ENCODE measurements around the gene STXBP2.

STXBP2 gene

DNA sequence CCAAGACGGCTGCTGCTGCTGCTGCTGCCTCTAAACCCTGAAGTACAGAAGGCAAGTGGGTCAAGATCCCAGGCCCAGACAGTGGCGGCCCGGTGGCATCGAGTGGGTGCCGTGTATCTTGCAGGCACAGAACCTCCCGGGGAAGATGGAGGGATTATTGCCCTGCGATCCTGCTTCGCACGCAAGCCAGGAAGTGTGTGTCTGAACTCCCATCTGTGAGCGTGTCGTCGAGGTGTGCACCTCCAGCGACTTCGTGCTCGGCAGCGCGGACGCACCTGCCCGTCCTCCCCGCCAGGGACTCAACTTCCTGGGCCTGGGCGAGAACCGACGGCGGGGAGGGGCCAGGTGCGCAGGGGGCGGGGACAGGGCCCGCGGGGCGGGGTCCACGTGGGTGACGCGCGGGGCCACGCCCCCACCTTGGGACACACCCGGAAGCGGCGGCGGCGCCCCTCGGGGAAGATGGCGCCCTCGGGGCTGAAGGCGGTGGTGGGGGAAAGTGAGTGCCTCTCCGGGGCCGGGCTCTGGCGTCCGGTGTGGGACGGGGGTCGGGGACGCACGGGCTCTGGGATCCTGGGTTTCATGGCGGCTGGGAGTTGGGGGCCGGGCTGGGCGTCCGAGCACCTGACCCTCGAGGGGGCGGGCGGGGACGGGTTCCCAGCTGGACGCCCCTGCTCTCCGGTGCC, at the start of gene STXBP2:
Gene STXBP2 (plus strand): TSS at position 420 of the 683 bp plus-strand sequence. CDS start 40 bp downstream, at position 460.
- peak; percentile 95 to 97 for DNase-seq

DNA sequence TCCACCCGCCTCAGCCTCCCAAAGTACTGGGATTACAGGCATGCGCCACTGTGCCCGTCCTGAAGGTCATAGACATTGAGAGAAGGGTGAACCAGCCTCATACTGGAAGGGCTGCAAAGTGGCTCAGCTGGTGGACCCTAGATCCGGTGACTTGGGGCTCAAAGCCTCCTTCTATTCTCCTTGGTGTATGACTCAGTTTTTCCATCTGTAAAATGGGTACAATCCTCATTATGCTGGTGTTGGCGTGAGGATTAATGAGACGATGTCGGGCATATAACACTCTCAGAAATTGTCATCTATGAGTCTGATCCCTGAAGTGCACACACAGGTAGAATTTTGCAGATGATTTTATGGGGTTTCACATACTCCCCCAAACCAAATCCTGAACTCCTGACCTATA, 47.1 kb upstream of the STXBP2 start:
- DNase-seq, result no peak

DNA sequence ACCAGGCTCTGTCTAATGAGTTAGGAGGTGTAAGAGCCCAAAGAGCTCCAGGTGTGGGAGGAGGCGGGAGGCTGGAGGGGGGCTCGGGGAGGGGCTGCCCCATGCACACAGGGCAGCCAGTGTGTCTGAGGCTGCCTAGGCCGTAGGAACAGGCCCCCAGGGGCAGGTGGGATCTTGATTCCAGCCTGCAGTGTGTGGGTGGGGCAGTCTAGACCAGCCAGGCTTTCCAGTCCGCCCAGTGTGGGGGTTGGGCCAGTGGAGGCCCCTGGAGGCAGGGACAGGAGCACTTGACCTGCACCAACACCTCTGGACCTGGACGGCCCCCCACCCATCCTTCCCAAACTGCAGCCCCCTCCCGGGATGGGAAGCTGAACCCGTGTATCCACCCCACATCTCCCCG, 46.7 kb upstream of the STXBP2 start:
- DNase-seq, result no peak

DNA sequence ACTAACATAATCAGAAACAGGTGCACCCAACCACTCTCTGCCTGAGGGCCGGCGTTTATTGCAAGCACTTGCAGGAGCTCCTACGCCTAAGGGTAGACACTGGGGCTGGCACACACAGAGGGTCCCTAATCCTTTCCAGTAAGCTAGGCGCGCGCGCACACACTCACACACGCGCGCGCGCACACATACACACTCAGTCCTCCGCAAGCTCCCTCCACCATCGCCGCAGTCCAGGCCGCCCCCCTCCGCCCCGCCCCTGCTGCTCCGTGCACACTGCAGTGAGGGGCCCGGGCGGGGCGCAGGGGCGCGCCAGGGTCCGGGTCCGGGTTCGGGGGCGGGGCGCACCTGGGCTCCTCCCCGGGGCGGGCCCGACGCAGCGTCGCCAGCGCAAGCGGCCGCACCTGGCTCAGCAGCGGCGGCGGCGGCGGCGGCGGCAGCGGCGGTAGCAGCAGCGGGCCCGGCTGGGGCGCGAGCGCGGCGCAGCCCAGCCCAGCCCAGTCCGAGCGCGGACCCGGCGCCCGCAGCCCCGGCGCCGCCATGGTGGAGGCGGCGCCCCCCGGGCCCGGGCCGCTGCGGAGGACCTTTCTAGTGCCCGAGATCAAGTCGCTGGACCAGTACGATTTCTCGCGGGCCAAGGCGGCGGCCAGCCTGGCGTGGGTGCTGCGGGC, 41.3 kb upstream of the STXBP2 start, which contains the start of gene CAMSAP3:
Gene CAMSAP3 (plus strand): TSS at position 398 of the 668 bp plus-strand sequence. CDS start 140 bp downstream, at position 538.
- DNase-seq, result peak; percentile 45 to 69

DNA sequence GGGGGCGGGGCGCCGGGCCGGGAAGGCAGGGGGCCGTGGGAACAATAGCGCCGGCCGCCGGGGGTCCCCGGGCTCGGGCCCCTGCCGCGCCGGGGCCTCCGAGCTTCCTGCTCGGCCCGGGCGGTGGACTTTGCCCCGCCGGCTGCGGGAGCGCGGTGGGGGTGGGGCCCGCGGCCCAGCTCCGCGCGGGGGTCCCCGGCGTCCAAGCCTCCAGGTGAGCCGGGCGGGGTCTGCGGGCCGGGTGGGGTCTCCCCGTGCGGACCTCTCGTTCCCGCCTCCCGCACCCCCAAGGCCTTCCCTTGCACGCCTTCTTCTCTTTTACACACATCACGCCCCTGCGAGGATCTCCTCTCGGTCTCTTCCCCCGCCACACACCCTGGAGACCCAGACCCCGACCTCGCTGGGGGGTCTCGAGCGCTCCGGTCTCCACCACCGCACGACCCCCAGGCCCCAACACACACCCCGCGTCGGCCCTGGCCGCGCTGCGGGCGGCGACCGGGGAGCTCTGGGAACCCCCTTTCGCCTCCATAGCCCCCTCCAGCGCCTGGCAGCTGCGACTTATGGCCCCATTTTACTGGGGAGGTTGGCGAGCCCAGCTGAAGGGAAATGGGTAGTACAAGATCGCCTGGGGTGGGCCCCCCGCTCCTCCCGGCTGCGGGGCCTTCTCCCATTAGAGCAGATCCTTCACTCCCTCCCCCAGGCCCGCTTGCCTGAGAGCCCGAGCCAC, 40.5 kb upstream of the STXBP2 start:
- DNase-seq, result no peak

DNA sequence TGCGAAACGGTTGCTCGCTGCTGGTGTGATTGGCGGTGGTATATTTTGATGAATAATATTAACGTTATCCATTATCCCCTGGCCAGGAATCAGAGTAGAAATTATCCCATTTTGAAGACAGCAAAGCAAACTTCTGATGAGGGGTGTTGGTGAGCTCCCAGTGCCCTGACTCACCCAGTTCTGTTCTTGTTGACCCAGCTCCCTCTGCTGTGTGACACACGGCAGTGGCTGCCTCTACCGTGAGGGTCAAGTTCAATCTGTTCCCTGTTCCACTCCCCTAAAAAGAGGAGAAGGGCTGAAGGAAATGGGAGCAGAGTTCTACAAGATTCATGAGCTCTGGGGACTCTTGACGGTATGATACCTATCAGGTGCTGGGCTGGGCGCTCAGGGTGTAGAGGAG, 39.2 kb upstream of the STXBP2 start:
- DNase-seq, result no peak

DNA sequence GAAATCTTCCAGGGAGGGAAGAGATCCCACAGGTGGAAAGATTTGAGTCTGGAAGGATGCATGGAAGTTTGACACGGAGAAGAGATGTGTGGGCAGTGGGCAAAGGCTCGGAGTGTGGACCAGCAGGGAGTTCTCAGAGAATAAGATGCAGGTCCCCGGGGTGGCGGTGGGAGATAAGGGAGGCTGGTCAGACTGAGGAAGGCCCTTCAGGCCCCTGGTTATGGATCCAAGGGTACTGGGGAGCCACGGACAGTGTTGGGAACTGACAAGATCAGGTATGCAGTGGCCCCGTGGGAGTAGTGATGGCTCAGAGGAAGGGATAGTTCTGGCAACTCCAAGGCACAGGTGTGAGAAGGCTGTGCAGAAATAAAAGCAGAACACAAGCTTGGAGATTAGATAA, 38.7 kb upstream of the STXBP2 start:
- DNase-seq, result no peak

DNA sequence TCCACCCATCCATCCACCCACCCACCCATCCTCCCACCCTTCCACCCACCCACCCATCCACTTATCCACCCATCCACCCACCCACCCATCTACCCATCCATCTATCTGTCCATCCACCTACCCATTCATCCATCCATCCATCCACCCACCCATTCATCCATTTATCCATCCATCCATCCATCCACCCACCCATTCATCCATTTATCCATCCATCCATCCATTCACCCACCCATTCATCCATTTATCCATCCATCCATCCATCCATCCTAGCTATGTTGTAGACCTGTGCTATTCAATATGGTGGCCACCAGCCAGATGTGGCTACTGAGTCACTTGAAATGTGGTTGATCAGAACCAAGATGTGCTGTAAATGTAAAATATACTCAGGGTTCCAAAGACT, 36.2 kb upstream of the STXBP2 start:
- no peak for DNase-seq

DNA sequence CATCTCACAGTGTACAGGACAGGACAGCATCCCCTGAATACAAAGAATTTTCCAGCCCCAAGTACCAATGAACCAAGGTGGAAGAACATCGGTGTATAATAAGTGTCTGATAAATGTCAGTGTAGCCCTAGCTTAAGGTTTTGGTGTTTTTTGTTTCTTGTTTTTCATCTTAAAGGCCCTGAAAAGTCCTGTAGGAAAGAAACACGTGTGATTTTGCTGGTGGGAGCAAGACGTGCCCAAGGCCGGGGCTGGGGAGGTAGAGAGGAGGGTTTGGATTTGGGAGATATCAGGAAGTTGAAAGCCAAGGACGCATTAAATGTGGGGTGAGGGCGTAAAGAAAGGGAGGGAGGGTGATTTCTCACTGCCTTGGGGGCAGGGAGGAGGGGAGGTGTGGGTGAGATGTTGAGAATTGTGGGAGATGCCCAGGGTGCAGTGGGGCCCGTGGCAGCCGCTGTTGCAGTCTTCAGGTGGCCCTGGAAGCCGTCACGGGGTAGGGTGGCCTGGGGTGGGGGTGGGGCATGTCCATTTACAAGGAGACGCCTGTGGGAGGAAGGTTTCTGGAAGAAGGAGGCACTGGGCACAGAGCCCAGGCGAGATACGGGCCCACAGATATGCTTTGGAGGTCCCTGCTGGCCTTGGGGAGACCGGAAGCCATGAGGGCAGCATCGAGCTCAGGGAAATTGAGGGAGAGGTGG, 34.5 kb upstream of the STXBP2 start:
- no peak for DNase-seq

DNA sequence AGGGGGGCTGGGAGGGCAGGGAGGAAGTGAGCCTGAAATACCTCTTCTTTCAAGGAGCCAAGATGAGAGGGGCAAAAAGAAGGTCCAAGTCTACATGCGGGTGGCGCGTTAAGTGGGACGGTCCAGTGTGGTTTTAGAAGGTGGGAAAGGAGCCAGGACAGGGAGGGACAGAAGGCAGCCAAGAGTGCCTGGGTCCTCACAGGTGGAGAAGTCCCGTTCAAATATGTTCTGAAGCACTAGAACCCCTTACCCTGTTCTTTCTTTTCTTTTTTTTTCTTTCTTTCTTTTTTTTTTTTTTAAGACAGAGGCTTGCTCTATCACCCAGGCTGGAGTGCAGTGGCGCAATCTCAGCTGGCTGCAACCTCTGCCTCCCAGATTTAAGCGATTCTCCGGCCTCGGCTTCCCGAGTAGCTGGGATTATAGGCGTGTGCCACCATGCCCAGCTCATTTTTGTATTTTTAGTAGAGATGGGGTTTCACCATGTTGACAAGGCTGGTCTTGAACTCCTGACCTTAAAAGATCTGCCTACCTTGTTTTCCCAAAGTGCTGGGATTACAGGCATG, 33.9 kb upstream of the STXBP2 start:
- DNase-seq, result no peak

DNA sequence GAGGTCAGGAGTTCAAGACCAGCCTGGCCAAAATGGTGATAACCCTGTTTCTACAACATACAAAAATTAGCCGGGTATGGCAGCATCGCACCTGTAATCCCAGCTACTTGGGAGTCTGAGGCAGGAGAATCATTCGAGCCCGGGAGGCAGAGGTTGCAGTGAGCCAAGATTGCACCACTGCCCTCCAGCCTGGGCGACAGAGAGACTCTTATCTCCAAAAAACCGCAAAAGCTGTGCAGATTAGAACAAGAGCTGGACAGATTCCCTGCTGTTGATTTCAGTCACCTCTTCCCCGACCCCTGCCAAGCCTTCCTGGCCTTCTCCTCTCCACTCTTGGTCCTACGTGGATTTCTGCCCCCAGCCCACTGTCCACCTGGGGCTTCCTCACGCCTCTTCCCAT, 33.0 kb upstream of the STXBP2 start:
- no peak for DNase-seq

DNA sequence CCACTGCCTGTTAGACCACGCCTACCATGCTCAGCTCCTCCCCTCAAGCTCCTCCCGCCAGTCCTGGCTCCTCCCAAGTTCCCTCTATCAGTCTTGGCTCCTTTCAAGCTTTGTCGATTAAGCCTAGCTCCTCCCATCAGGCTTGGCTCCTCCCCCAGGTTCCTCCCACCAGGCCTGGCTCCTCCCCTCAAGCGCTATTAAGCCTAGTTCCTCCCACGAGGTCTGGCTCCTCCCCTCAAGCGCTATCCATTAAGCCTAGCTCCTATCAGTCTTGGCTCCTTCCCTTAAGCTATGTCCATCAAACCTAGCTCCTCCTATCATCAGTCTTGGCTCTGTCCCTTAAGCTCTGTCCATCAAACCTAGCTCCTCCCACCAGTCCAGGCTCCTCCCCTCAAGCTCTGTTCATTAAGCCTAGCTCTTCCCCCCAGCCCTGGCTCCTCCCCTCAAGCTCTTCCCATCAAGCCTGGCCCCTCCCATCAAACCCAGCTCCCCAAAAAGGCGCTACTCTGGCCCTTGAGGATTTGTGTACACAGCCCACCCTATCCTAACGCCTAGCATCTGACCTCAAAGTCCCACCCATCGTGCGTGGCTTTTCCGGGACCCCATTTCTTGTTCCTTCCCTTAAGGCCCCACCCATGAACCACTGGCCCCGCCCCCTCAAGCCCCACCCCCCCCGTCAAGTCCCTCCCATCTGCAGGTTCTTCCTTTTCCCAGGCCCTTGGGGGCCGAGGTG, 31.3 kb upstream of the STXBP2 start:
- DNase-seq, result peak; percentile 73 to 75

DNA sequence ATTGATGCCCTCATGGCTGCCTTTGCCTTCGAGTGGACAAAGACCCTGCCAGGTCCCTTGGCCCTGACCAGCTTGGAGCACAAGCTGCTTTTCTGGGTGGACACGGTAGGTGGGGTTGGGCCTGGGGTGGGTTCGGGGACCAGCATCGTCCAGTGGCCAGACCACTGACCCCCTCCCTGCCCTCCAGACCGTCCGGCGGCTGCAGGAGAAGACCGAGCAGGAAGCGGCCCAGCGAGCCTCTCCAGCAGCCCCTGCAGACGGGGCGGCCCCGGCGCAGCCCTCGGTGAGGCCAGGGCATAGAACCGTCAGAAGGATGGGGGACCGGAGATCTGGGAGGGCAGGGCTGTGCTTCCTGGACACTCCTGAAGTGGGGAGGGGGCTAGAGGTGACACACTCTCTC, 30.6 kb upstream of the STXBP2 start:
- DNase-seq, result no peak

DNA sequence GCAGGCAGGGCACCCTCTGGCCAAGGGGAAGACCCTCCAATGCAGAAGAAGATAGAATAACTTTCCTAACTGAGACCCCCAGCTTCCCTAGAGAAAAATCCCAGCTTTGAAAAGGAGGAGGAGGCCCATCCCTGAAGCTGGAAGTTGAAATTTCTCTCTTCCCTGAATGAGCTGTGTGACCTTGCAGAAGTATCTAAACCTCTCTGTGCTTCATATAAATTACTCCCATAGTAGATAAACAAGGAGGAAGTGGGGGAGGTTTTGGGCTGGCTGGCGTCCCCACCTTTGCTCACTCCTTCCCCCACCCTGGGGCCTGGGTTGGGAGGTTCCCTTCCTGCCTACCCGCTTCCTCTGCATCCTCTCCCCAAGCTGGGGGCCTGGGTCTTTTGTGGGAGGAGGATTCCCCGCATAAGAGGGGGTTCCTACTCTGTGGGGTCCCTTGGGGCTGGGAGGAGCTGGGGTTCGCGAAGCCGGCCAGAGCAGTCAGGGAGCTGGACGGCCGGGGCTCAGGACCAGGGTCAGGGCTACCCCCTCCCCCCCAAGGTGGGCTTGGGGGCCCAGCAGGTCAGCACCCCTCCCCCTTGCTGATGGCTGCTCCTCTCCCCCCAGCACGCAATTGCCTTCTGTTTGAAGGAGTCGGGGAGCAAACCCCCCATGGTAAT, 29.6 kb upstream of the STXBP2 start:
- no peak for DNase-seq

DNA sequence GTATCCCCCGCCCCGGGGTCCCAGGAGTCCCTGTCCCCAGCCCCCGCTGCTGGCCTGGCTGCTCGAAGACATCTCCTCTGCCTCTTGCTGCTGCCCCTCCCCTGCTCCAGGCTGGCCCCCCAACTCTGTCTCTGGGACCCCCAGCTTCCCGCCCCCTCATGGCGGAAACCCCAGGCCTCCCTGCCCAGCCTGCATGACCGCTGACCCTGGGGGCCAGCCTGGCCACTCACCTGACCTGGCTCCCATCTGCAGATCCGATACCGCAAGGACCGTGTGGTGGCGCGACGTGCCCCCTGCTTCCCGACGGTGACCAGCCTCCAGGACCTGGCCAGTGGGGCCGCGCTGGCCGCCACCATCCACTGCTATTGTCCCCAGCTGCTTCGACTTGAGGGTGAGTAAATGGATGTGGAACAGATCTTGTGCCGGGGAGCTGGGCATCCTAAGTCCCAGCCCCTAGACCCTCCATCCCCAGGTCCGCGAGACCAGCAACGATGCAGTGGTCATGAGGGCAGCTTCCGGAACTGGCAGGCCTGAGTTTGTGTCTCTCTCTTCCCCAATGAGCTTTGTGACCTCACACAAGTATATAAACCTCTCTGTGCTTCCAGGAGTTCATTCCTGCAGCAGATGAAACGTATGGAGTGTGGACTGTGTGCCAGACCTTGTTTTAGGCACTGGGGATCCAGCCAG, 28.9 kb upstream of the STXBP2 start:
- no peak for DNase-seq

DNA sequence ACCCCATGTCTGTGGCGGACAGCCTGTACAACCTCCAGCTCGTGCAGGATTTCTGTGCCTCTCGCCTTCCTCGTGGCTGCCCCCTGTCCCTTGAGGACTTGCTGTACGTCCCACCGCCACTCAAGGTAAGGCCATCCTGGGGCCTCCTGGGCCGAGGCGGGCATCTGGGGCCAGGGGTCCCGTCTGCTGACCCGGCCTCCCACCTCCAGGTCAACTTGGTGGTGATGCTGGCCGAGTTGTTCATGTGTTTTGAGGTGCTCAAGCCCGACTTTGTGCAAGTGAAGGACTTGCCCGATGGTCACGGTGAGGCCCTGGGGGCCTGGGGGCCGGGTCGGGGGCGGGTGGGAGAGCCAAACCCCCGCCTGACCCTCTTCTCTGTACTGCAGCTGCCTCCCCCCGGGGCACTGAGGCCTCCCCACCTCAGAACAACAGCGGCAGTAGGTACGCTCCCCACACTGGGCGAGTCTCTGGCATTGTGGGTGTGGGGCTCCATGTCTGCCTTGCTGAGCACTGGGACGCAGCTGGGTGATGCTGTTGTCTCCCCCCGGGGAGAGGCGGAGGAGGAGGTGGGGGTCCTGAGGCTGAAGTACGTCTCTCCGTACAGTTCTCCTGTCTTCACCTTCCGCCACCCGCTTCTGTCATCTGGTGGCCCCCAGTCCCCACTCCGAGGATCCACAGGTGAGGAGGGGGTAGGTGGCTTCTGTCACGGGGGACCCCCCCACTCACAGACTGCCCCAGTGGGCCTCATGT, 26.2 kb upstream of the STXBP2 start:
- DNase-seq, result no peak

DNA sequence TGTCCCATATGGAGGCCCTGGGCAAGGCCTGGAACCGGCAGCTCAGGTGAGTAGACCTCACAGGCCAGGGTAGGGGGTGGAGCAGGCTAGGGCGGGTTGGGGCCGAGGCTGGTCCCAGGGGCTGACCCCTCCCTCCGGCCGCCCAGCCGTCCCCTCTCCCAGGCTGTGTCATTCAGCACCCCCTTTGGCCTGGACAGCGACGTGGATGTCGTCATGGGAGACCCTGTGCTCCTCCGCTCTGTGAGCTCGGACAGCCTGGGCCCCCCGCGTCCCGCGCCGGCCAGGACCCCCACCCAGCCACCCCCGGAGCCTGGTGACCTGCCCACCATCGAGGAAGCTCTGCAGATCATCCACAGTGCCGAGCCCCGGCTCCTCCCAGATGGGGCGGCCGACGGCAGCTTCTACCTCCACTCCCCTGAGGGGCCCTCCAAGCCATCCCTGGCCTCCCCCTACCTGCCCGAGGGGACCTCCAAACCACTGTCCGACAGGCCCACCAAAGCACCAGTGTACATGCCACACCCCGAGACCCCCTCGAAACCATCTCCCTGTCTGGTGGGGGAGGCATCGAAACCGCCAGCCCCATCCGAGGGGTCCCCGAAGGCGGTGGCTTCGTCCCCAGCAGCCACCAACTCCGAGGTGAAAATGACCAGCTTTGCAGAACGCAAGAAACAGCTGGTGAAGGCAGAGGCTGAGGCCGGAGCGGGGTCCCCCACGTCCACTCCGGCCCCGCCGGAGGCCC, 25.2 kb upstream of the STXBP2 start:
- no peak for DNase-seq

DNA sequence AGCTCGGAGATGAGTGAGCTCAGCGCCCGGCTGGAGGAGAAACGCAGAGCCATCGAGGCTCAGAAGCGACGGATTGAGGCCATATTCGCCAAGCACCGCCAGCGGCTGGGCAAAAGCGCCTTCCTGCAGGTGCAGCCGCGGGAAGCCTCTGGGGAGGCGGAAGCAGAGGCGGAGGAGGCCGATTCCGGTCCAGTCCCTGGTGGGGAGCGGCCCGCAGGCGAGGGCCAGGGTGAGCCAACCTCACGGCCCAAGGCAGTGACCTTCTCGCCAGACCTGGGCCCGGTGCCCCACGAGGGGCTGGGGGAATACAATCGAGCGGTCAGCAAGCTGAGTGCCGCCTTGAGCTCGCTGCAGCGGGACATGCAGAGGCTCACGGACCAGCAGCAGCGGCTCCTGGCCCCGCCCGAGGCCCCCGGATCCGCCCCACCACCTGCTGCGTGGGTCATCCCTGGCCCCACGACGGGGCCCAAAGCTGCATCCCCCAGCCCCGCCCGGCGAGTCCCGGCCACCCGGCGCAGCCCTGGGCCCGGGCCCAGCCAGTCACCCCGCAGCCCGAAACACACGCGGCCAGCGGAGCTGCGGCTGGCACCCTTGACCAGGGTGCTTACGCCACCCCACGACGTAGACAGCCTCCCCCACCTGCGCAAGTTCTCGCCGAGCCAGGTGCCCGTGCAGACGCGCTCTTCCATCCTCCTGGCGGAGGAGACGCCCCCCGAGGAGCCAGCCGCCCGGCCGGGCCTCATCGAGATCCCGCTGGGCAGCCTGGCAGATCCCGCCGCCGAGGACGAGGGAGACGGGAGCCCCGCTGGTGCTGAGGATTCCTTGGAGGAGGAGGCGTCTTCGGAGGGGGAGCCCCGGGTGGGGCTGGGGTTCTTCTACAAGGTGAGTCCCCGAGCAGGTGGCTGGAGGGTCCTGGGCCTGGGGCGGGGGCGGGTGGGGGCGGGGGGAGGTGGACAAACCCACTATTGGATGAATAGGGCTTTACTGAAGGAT, 24.3 kb upstream of the STXBP2 start:
- DNase-seq, result no peak
